Prostate gland (tissue), 2 donors: ENCODE measurements around the gene MYRF.

Source experiments
- POLR2A ChIP-seq: fragments of 450-650 bp; IDR thresholded peaks from one replicate; pipeline ENCODE4 v1.6.1; 2016; ENCODE audit warnings: antibody characterized with exemption, mild to moderate bottlenecking
- POLR2AphosphoS5 ChIP-seq: sonication (generic); formaldehyde crosslinking; IDR thresholded peaks from one replicate; pipeline ENCODE4 v1.6.1; 2017; ENCODE audit warnings: antibody characterized with exemption
- TF ChIP-seq, protein P1 (sequence below), 4 experiments: fragments of 200-600 bp in 2 of 4; fragments of 450-650 bp in 2 of 4; sonication (generic) in 2 of 4; IDR thresholded peaks; 1 replicate in 3 of 4; 2 replicates in 1 of 4; pipeline ENCODE4 v1.5.1; 2016 to 2019; ENCODE audit warnings: antibody characterized with exemption in 4 of 4, mild to moderate bottlenecking in 2 of 4, moderate library complexity in 2 of 4

DNA sequence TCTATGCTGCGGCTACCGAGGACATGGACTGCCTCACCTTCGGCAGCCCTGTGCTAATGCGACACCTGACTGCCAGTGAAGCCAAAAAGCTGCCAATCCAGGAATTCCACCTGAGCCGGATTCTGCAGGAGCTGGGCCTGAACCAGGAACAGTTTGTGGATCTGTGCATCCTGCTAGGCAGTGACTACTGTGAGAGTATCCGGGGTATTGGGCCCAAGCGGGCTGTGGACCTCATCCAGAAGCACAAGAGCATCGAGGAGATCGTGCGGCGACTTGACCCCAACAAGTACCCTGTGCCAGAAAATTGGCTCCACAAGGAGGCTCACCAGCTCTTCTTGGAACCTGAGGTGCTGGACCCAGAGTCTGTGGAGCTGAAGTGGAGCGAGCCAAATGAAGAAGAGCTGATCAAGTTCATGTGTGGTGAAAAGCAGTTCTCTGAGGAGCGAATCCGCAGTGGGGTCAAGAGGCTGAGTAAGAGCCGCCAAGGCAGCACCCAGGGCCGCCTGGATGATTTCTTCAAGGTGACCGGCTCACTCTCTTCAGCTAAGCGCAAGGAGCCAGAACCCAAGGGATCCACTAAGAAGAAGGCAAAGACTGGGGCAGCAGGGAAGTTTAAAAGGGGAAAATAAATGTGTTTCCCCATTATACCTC is 43.6 kb downstream of the MYRF start:
- TF ChIP-seq, protein P1, sequence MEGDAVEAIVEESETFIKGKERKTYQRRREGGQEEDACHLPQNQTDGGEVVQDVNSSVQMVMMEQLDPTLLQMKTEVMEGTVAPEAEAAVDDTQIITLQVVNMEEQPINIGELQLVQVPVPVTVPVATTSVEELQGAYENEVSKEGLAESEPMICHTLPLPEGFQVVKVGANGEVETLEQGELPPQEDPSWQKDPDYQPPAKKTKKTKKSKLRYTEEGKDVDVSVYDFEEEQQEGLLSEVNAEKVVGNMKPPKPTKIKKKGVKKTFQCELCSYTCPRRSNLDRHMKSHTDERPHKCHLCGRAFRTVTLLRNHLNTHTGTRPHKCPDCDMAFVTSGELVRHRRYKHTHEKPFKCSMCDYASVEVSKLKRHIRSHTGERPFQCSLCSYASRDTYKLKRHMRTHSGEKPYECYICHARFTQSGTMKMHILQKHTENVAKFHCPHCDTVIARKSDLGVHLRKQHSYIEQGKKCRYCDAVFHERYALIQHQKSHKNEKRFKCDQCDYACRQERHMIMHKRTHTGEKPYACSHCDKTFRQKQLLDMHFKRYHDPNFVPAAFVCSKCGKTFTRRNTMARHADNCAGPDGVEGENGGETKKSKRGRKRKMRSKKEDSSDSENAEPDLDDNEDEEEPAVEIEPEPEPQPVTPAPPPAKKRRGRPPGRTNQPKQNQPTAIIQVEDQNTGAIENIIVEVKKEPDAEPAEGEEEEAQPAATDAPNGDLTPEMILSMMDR (IDR thresholded peaks at IDR 0.05): no peak
- TF ChIP-seq POLR2AphosphoS5: no peak
- TF ChIP-seq POLR2A: no peak
